ENCODE data around the gene KRTAP17-1.

DNA sequence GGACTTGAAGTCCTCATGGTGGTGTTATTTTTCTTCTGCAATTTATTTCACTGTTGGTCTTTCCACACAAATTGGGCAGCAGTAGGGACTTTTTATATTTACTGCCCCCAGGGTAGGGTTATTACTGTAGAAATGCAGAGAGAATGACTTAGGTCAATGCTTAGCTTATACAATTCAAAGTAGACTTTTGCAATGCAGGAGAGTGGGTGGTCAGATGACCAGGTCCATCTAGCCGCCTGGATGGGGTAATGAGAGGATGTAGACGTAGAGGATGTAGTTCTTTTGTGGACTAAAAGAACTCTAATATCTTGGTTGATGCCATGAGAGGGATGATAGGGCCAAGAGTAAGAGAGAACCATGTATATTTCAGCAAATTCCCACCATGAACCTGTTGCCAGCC is 2.7 kb upstream of the KRTAP17-1 start:
- no peak for TF ChIP-seq YY1 (IDR thresholded peaks at IDR 0.05; ENCODE audit: insufficient read depth, insufficient read length)
- no peak for TF ChIP-seq ZNF274 (IDR thresholded peaks at IDR 0.05; ENCODE audit: low read depth, low read length)
- no peak for TF ChIP-seq SUZ12 (IDR thresholded peaks at IDR 0.05; ENCODE audit: extremely low read depth, insufficient read depth, insufficient read length)

Measured in NT2/D1 (cell line).